ENCODE results near the gene WDTC1. TPM values are rescaled to one million over a fixed set of nuclear protein-coding genes. Genes with fewer than 3 reads are reported as not detected.
A peak's percentile ranks its signal among the peaks of the same experiment; 100 is the strongest.

WDTC1 gene
- total and polyA plus RNA-seq, 9 of the 15 experiments (the other 6 are each of a cell fraction or from before 2014, with no cell fraction given): 0.18 to 32.3 (median 8.8) TPM

DNA sequence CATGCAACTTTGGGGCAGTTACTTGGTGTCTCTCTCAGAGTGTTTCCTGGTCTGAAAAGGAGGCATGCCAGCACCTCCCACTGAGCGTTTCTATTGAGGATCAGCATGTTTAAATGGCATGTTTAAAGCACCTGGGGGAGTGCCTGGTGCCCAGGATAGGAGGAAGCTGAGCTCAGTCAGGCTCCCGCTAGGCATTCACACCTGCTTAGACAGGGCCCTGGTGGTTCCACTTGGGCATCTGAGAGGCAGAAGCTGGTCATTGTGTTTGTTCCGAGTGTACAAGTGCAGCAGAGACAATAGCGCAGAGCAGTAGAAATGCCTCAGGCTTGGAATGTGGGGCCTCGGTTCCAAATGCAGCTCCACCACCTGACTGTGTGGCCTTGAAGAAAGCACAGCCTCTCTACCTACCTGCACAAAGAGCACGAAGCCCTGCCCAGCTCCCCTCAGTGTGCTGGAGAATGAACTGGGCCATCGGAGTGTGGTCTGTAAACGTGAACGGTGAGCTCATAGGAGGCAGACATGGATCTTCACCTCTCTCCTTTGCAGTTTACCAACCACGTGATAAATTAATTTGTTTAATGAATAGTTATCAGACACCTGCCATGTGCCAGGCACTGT lies 67.3 kb downstream of the WDTC1 start:
- Histone ChIP-seq H3K9me1 (ENCODE audit: control insufficient read depth, insufficient read depth, low read length) (peaks cover 3% of the 10 kb centered on the region), H3K4me3 (no peak overlapping the region), H4K20me1 (replicated peaks; ENCODE audit: control insufficient read depth, insufficient read depth, low read length) (0 out of 2 replicates have a peak, but pooled peaks cover 7% of the 10 kb centered on the region), H3K4me2 (ENCODE audit: insufficient read depth, low read length) (no peak overlapping the region), H3K9me3 (replicated peaks; ENCODE audit: control insufficient read depth, insufficient read depth, low read depth, low read length) (no peaks in the 10 kb centered on the region), H3K27me3 (ENCODE audit: control insufficient read depth in 2 of 2, insufficient read depth in 2 of 2, low read length in 2 of 2) (no peaks in the 10 kb centered on the region), H3K4me1 (replicated peaks in 1 of 2; ENCODE audit: control insufficient read depth in 2 of 2, insufficient read depth in 2 of 2, low read length in 2 of 2) (peaks cover 0 to 11% of the 10 kb centered on the region in 2 experiments; a peak in 2 of 5 replicates), H3K9ac (ENCODE audit: insufficient read depth in 1 of 2, low read depth in 2 of 2, low read length in 2 of 2) (peak overlapping the region in 1 of 2 experiments; percentile 53; a peak in 1 of 4 replicates), H3K36me3 (ENCODE audit: control insufficient read depth, insufficient read depth, low read length) (peaks cover 36% of the 10 kb centered on the region; the same call in 2 of the 3 replicates), H3K79me2 (ENCODE audit: control insufficient read depth, insufficient read depth, low read length) (no peaks in the 10 kb centered on the region), H3K27ac (ENCODE audit: extremely low read depth, low read depth, low read length) (no peak overlapping the region), H2AFZ (ENCODE audit: low read depth, low read length) (no peak overlapping the region)
- in situ Hi-C loops (cut with MboI) (loop anchor here (5.0 kb wide), 1 partner anchor 86 kb away; no protein-coding TSS in a partner anchor), intact Hi-C loops (cut with micrococcal nuclease) (loop anchor here (1.0 to 5.0 kb wide), 3 partner anchors 56 to 87 kb away; partner anchors contain the start of gene FCN3)
- DNase-seq (ENCODE audit: extremely low read depth in 1 of 4, low spot score in 3 of 4) (no peak), FAIRE-seq (no peak), ATAC-seq (no peak)
- TF ChIP-seq STAG1 (CRISPR knock-in tag; IDR thresholded peaks at IDR 0.05; ENCODE audit: borderline replicate concordance): no peak
- no peak for TF ChIP-seq MCM2 (IDR thresholded peaks at IDR 0.05; ENCODE audit: low read depth)
- TF ChIP-seq HDGF (IDR thresholded peaks at IDR 0.05): no peak
- TF ChIP-seq MED1 (CRISPR knock-in tag; IDR thresholded peaks at IDR 0.05; ENCODE audit: borderline replicate concordance): 0 out of 2 replicates have a peak, but pooled peaks have one; percentile 13
- no peak for TF ChIP-seq NONO (IDR thresholded peaks at IDR 0.05; ENCODE audit: low read depth in 2 of 2, low read length in 1 of 2)
- CTCF ChIA-PET (ENCODE audit: low intra/inter-chr PET ratio): interaction anchor here (0.9 to 3.2 kb wide), 6 partner anchors 70 to 305 kb away, joined by 3 to 49 read pairs (median 8); partner anchors contain the start of gene GPR3
- POLR2A ChIA-PET: interaction anchor here (0.6 to 1.8 kb wide), 4 partner anchors 94 to 208 kb away, joined by 3 to 10 read pairs (median 4); no protein-coding TSS in a partner anchor
- no TSS peak for BruUV-seq (replicated peaks)
- WGBS (ENCODE audit: insufficient coverage, low coverage, missing lambda C conversion rate): 64% methylated on average over 10 of the region's 10 CpGs

Data from K562 (cell line).